Measurements from ENCODE around the gene KDM3B. TPM values are rescaled to one million over a fixed set of nuclear protein-coding genes. Genes with fewer than 3 reads are reported as not detected.

The KDM3B gene
- polyA plus RNA-seq, 2 of the 4 experiments (the other 2 are of a cell fraction) = 38.1 to 52.5 TPM

DNA sequence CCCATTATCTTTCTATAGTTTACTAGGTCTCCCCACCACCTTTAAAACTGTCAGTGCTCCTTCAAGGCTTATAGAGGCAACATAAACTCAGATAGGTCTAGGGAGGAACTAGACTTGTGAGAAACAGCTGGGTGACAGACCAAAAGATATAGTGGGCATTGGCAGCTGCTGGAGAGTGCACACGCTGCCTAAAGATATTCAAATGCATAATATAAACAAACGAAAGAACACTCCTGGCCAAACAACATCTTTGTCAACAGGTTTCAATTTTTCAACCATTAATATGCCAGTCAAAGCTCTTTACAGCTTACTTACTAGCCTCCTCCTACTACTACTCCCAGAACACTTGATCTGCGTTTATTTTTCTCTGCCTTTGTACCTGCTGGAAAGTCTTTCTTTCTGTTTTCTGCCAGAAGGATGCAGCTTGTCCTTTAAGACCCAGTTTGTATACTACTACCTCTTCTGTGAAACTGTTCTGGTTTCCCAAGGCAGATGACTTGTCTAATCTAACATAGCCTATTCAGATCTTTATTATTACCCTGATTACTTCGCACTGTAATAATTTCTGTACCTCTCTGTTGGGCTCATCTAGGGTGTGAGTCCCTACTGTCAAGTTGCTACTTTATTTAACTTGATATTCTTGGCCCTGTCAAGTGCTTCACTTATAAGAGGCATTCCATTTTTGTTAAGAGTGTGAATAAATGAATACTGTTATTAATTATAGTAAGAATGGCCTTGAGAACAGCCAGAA is 14.3 kb downstream of the KDM3B start (continued):
- no peak for TF ChIP-seq SMC3 (IDR thresholded peaks at IDR 0.05)
- no peak for TF ChIP-seq ESRRA (IDR thresholded peaks at IDR 0.05; ENCODE audit: borderline replicate concordance, low read length)

GRCh38 chr5:138369261-138369660 is 16.8 kb downstream of the KDM3B start:
- FAIRE-seq = no peak

DNA sequence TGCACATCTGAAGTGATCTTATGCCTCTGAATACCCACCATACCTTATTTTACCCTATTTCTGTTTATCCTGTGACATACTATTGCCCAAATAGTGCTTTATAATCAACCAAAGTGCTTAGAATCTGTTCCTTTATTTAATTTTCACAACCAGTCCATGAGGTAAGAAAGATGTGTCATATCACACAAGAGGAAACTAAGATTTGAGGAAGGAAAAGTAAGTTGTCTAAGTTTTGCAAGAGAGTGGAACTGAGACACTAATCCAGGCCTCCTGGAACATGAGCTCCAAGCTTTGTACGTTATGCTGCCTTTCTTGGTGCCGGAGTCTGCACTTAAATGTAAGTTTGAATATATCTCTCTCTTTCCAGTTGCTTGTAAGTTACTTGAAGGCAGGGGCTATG is 17.2 kb downstream of the KDM3B start:
- H3K4me1 ChIP-seq = no peaks in the 10 kb centered on the region
- no peak overlapping the region for H3K4me2 ChIP-seq
- ATAC-seq (no peak), FAIRE-seq (no peak), DNase-seq (ENCODE audit: low read depth in 1 of 2, low spot score in 1 of 2) (no peak)
- ChIA-PET CTCF (interaction anchor here (0.8 to 5.5 kb wide), 4 partner anchors 13 to 95 kb away, joined by 3 to 67 read pairs (median 5); partner anchors contain the start of gene KDM3B), POLR2A (interaction anchor here (1.1 kb wide), 1 partner anchor 15 kb away, joined by 3 read pairs; no protein-coding TSS in a partner anchor)
- no peak overlapping the region for H3K27ac ChIP-seq
- no peaks in the 10 kb centered on the region for H3K9me3 ChIP-seq
- 91% methylated on average over 2 of the region's 2 CpGs for WGBS (ENCODE audit: missing lambda C conversion rate)
- TF ChIP-seq, protein P1, sequence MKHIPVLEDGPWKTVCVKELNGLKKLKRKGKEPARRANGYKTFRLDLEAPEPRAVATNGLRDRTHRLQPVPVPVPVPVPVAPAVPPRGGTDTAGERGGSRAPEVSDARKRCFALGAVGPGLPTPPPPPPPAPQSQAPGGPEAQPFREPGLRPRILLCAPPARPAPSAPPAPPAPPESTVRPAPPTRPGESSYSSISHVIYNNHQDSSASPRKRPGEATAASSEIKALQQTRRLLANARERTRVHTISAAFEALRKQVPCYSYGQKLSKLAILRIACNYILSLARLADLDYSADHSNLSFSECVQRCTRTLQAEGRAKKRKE (CRISPR knock-in tag; IDR thresholded peaks at IDR 0.05; ENCODE audit: low read depth) = no peak
- TF ChIP-seq RAD21 (conservative IDR thresholded peaks at IDR 0.05 in 1 of 2, IDR thresholded peaks at IDR 0.05 in 1 of 2) (no peak), RARB (CRISPR knock-in tag; IDR thresholded peaks at IDR 0.05) (no peak), POLR2A (IDR thresholded peaks at IDR 0.05; ENCODE audit: low read length) (no peak)
- H3K4me3 ChIP-seq = no peak overlapping the region

More at GRCh38 chr5:138369261-138369660, 16.8 kb downstream of the KDM3B start:
- H3K27ac ChIP-seq = no peak overlapping the region
- 88% methylated on average over 5 of the region's 5 CpGs for WGBS (ENCODE audit: missing lambda C conversion rate)
- CTCF ChIA-PET = interaction anchor here (0.8 to 5.5 kb wide), 4 partner anchors 16 to 95 kb away, joined by 3 to 67 read pairs (median 4); partner anchors contain the start of gene KDM3B
- ATAC-seq (no peak), DNase-seq (ENCODE audit: low read depth in 1 of 2, low spot score in 1 of 2) (no peak)
- no peak overlapping the region for H3K4me2 ChIP-seq
- TF ChIP-seq JUN (IDR thresholded peaks at IDR 0.05) (no peak), TP53 (CRISPR knock-in tag; IDR thresholded peaks at IDR 0.05) (no peak), ZSCAN20 (CRISPR knock-in tag; IDR thresholded peaks at IDR 0.05) (no peak), ZFP36 (IDR thresholded peaks at IDR 0.05; ENCODE audit: borderline replicate concordance, partially characterized antibody) (no peak), CHD4 (IDR thresholded peaks at IDR 0.05; ENCODE audit: borderline replicate concordance) (no peak), ZC3H11A (IDR thresholded peaks at IDR 0.05) (no peak), NR3C1 (IDR thresholded peaks at IDR 0.05) (no peak), FOSL2 (IDR thresholded peaks at IDR 0.05) (no peak), FOSL2 (CRISPR knock-in tag; IDR thresholded peaks at IDR 0.05) (no peak), CHD2 (IDR thresholded peaks at IDR 0.05; ENCODE audit: low read length, partially characterized antibody) (no peak)
- TF ChIP-seq, protein P2, sequence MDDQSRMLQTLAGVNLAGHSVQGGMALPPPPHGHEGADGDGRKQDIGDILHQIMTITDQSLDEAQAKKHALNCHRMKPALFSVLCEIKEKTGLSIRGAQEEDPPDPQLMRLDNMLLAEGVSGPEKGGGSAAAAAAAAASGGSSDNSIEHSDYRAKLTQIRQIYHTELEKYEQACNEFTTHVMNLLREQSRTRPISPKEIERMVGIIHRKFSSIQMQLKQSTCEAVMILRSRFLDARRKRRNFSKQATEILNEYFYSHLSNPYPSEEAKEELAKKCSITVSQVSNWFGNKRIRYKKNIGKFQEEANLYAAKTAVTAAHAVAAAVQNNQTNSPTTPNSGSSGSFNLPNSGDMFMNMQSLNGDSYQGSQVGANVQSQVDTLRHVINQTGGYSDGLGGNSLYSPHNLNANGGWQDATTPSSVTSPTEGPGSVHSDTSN (IDR thresholded peaks at IDR 0.05) = no peak
- POLR2A ChIA-PET = interaction anchor here (1.1 kb wide), 1 partner anchor 14 kb away, joined by 3 read pairs; no protein-coding TSS in a partner anchor
- no peak overlapping the region for H3K4me3 ChIP-seq
- no peaks in the 10 kb centered on the region for H3K4me1 ChIP-seq
- no peaks in the 10 kb centered on the region for H3K9me3 ChIP-seq

DNA sequence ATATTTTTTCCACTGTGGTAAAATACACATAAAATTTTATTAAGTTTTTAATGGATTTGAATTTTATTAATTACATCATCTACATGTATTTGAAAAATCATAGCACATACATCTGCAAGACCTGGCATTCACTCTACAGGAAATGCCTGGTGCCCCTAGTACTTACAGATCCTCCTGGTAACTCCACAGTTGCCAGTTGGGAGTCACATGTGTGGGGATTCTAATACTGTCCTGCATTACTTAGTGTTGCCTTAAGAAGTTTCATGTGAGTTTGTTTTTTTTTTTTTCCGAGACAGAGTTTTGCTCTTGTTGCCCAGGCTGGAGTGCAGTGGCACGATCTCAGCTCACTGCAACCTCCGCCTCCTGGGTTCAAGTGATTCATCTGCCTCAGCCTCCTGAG is 18.1 kb downstream of the KDM3B start:
- no peaks in the 10 kb centered on the region for H3K9me3 ChIP-seq

More for the DNA sequence above, 18.1 kb downstream of the KDM3B start:
- DNase-seq (ENCODE audit: low read depth in 1 of 2, low spot score in 1 of 2) (no peak), FAIRE-seq (no peak), ATAC-seq (no peak)
- ChIA-PET POLR2A (no interaction called here), CTCF (interaction anchor here (0.9 to 5.5 kb wide), 3 partner anchors 12 to 148 kb away, joined by 3 to 67 read pairs (median 6); partner anchors contain the start of gene KDM3B)
- TF ChIP-seq MAZ (IDR thresholded peaks at IDR 0.05; ENCODE audit: borderline replicate concordance, low read depth, low read length) = no peak
- TF ChIP-seq EHF (CRISPR knock-in tag; IDR thresholded peaks at IDR 0.05) = no peak
- TF ChIP-seq JUN (IDR thresholded peaks at IDR 0.05) = no peak
- TF ChIP-seq ESRRA (IDR thresholded peaks at IDR 0.05; ENCODE audit: borderline replicate concordance, low read length) = no peak
- TF ChIP-seq BHLHE40 (IDR thresholded peaks at IDR 0.05; ENCODE audit: low read depth, low read length) = no peak
- no peak for TF ChIP-seq RNF2 (IDR thresholded peaks at IDR 0.05; ENCODE audit: borderline replicate concordance, low read depth)
- no peak for TF ChIP-seq FOSL2 (IDR thresholded peaks at IDR 0.05)
- no peak for TF ChIP-seq FOSL2 (CRISPR knock-in tag; IDR thresholded peaks at IDR 0.05)
- no peak for TF ChIP-seq CBX8 (IDR thresholded peaks at IDR 0.05)
- no peak for TF ChIP-seq CEBPB (IDR thresholded peaks at IDR 0.05)
- TF ChIP-seq FOXS1 (CRISPR knock-in tag; IDR thresholded peaks at IDR 0.05) = no peak
- no peak for TF ChIP-seq MAFK (IDR thresholded peaks at IDR 0.05; ENCODE audit: partially characterized antibody)
- no peak for TF ChIP-seq KDM5A (IDR thresholded peaks at IDR 0.05)
- no peak for TF ChIP-seq ZNF302 (CRISPR knock-in tag; IDR thresholded peaks at IDR 0.05)
- Histone ChIP-seq H3K4me1 (no peaks in the 10 kb centered on the region), H3K27ac (no peak overlapping the region), H3K4me3 (no peak overlapping the region), H3K4me2 (no peak overlapping the region)
- WGBS (ENCODE audit: missing lambda C conversion rate) = 91% methylated on average over 3 of the region's 3 CpGs
